Fibroblast of the conjunctiva (primary cell): ENCODE results near the gene EGFR.

ENCODE experiments used
- DNase-seq: peaks from one replicate; pipeline ENCODE4 v3.0.0-alpha.2; 2010; ENCODE audit warnings: low read depth

EGFR gene

GRCh38 chr7:55190511-55191160, 171.8 kb downstream of the EGFR start:
- no peak for DNase-seq

- DNase-seq, result no peak
Observed at GRCh38 chr7:55191161-55191925, 172.5 kb downstream of the EGFR start.

- DNase-seq, result no peak
Observed at GRCh38 chr7:55191926-55192692, 173.3 kb downstream of the EGFR start.

GRCh38 chr7:55192723-55193122, 173.9 kb downstream of the EGFR start:
- DNase-seq, result peak; percentile 24

- no peak for DNase-seq
Observed at GRCh38 chr7:55193245-55193644, 174.4 kb downstream of the EGFR start.

DNA sequence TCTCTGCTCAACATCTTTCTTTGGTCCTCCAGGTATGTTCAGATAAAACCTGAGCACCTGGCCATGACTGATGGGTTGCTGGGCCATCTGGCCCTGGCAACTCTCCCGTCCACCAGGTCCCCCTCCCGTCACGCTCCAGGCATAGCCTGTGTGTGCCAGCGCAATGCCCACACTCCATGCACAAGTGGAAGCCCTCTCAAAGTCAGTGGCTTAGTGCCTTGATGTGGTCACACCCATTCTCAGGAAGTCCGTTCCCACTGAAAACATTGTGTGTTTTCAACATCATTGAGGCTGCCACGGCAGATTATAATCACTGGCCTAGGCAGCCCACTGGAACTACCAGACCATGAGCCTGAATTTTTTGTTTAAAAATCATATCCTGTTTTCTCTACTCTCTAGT, 175.7 kb downstream of the EGFR start:
- DNase-seq, result no peak

DNA sequence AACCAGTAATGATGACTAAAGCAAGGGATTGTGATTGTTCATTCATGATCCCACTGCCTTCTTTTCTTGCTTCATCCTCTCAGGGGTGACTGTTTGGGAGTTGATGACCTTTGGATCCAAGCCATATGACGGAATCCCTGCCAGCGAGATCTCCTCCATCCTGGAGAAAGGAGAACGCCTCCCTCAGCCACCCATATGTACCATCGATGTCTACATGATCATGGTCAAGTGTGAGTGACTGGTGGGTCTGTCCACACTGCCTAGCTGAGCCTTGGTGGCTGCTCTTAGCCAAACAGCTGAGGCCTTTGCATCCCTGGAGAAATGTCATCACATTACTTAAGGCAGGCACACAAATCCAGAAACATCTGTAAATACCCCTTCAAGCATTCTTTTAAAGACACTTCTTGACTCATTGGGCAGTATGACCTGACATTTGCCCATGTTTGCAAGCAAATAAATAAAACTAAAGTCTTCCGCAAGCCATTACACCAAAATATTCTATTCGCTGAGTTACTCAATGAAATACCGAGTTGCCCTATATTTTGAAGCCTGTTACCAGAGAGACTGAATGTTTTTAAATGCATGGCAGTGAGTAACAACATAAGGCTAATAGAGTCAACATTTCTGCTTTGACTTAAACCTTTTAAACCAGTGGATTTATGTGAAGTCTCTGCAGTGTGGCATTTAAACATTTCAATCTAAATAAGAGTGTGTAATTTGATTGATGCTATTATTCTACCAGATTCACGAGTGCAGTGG, 180.0 kb downstream of the EGFR start:
- DNase-seq, result no peak

DNA sequence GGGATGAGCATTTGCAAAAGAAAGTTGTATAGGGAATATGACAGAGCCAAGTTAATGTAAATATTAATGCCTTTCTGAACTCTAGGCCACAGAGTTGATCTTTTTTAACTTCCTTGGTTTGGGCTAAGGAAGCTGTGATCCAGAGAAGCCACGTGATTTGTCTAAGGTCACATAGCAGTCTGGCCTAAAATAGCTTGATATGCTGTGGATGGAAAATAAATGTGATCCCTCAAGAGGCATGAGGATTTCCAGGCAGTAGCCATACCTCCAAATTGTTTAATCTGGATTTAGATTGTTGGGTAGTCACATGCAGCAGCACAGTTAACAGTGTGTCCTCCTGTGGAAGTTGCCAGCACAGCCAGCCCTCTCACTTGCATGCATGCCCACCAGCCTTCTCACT, 180.6 kb downstream of the EGFR start:
- no peak for DNase-seq

GRCh38 chr7:55200441-55200840, 181.6 kb downstream of the EGFR start:
- DNase-seq, result no peak

DNA sequence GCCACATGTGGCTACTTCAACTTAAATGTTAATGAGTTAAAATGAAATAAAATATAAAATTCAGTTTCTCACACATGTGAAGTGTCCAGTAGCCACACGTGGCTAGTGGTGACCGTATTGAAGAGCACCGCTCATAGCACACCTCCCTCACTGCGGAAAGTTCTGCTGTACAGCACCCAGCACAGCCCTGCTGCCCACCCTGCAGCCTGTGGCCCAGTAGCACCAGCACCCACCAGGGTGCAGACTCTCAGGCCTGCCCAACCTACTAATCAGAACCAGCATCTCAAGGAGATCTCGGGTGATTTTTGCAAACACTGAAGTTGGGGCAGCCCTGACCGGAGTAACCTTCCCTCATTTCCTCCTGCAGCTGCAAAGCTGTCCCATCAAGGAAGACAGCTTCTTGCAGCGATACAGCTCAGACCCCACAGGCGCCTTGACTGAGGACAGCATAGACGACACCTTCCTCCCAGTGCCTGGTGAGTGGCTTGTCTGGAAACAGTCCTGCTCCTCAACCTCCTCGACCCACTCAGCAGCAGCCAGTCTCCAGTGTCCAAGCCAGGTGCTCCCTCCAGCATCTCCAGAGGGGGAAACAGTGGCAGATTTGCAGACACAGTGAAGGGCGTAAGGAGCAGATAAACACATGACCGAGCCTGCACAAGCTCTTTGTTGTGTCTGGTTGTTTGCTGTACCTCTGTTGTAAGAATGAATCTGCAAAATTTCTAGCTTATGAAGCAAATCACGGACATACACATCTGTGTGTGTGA, 183.5 kb downstream of the EGFR start:
- no peak for DNase-seq

DNA sequence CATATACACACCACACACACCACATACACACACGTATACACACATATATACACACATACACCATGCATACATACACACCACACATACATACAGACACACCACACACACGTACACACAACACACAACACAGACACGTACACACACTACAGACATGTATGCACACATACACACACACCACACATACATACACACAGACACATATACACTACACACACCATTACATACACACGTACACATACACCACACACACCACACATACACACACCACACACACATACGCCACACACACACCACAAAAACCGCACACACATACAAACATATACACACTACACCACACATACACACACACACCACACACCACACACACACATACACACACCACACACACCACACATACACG, 184.5 kb downstream of the EGFR start:
- no peak for DNase-seq

- no peak for DNase-seq
Observed at GRCh38 chr7:55205124-55205955, 186.5 kb downstream of the EGFR start.

DNA sequence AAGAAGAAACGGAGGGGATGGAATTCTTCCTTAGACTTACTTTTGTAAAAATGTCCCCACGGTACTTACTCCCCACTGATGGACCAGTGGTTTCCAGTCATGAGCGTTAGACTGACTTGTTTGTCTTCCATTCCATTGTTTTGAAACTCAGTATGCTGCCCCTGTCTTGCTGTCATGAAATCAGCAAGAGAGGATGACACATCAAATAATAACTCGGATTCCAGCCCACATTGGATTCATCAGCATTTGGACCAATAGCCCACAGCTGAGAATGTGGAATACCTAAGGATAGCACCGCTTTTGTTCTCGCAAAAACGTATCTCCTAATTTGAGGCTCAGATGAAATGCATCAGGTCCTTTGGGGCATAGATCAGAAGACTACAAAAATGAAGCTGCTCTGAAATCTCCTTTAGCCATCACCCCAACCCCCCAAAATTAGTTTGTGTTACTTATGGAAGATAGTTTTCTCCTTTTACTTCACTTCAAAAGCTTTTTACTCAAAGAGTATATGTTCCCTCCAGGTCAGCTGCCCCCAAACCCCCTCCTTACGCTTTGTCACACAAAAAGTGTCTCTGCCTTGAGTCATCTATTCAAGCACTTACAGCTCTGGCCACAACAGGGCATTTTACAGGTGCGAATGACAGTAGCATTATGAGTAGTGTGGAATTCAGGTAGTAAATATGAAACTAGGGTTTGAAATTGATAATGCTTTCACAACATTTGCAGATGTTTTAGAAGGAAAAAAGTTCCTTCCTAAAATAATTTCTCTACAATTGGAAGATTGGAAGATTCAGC, 187.6 kb downstream of the EGFR start:
- no peak for DNase-seq

- no peak for DNase-seq
Observed at GRCh38 chr7:55207436-55208125, 188.8 kb downstream of the EGFR start.

- DNase-seq, result no peak
Observed at GRCh38 chr7:55209366-55209765, 190.5 kb downstream of the EGFR start.

DNA sequence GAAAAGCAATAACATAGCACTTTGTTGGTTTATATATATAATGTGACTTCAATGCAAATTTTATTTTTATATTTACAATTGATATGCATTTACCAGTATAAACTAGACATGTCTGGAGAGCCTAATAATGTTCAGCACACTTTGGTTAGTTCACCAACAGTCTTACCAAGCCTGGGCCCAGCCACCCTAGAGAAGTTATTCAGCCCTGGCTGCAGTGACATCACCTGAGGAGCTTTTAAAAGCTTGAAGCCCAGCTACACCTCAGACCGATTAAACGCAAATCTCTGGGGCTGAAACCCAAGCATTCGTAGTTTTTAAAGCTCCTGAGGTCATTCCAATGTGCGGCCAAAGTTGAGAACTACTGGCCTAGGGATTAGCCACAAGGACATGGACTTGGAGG, 191.4 kb downstream of the EGFR start:
- no peak for DNase-seq

DNA sequence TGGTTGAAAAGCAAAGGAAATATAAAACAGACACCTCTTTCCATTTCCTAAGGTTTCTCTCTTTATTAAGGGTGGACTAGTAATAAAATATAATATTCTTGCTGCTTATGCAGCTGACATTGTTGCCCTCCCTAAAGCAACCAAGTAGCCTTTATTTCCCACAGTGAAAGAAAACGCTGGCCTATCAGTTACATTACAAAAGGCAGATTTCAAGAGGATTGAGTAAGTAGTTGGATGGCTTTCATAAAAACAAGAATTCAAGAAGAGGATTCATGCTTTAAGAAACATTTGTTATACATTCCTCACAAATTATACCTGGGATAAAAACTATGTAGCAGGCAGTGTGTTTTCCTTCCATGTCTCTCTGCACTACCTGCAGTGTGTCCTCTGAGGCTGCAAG, 191.9 kb downstream of the EGFR start:
- no peak for DNase-seq

DNA sequence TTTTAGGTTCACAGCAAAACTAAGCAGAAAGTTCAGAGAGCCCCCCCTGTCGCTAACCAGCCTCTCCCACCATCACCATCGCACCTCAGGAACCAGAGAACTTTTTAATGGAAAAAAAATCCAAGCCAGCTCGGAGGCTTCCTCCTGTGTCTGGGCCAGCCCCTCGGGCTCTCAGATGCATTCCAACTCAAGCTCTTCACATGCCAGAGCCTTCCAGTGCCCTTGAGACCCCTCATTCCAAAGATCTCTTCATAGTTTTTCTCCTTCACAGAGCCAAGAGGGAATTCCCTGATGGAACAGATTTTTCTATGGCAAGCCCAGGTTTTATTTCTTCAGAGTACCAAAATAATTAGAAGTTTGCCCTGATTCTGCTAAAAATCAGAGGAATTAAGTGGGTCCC, 192.9 kb downstream of the EGFR start:
- no peak for DNase-seq

GRCh38 chr7:55212176-55212575, 193.4 kb downstream of the EGFR start:
- no peak for DNase-seq
